K562 (cell line): ENCODE measurements around the gene CCDC116. TPM values are rescaled to one million over a fixed set of nuclear protein-coding genes. Genes with fewer than 3 reads are reported as not detected.
A peak's percentile ranks its signal among the peaks of the same experiment; 100 is the strongest.

Experiments
- E2F5 ChIP-seq: sonication (generic); formaldehyde crosslinking; IDR thresholded peaks from 2 replicates; pipeline ENCODE4 v1.8.0; 2022; ENCODE audit warnings: mild to moderate bottlenecking, missing genetic modification reagents
- RAD21 ChIP-seq, 2 experiments: fragments of 250-450 bp in 1 of 2; fragments of 450-650 bp in 1 of 2; sonication (Bioruptor Pico) in 1 of 2; formaldehyde crosslinking in 1 of 2; IDR thresholded peaks in 1 of 2; conservative IDR thresholded peaks in 1 of 2; 2 replicates each; pipeline versions ENCODE4 v1.4.0 to v1.8.0; 2020 to 2022; ENCODE audit warnings: mild to moderate bottlenecking in 2 of 2, moderate library complexity in 1 of 2
- STAT5B ChIP-seq: fragments of 250-450 bp; sonication (Bioruptor Pico); IDR thresholded peaks from 2 replicates; pipeline ENCODE4 v1.8.0; 2021; ENCODE audit warnings: mild to moderate bottlenecking, inconsistent platforms
- TAF15 ChIP-seq: fragments of 200-400 bp; formaldehyde crosslinking; IDR thresholded peaks from 2 replicates; pipeline ENCODE4 v1.6.1; 2017; ENCODE audit warnings: mild to moderate bottlenecking, low read depth, low read length, moderate library complexity
- TEAD1 ChIP-seq, 2 experiments: fragments of 450-650 bp in 1 of 2; sonication (generic) in 1 of 2; formaldehyde crosslinking; IDR thresholded peaks; 2 replicates each; pipeline versions ENCODE4 v1.4.0 to v1.8.0; 2020 to 2022; ENCODE audit warnings: mild to moderate bottlenecking in 2 of 2, missing genetic modification reagents in 1 of 2
- ZNF133 ChIP-seq: fragments of 250-450 bp; sonication (Bioruptor Pico); IDR thresholded peaks from 2 replicates; pipeline ENCODE4 v1.4.0; 2020; ENCODE audit warnings: mild to moderate bottlenecking
- ZNF589 ChIP-seq: fragments of 200-800 bp; sonication (Bioruptor generic); IDR thresholded peaks from 2 replicates; pipeline ENCODE4 v1.6.1; 2016; ENCODE audit warnings: low read depth, missing genetic modification characterization, missing compliant biosample characterization
- polyA plus RNA-seq, 8 experiments: library from polyadenylated mRNA; depleted of rRNA in 4 of 8; stranded (reverse) in 5 of 8; unstranded in 3 of 8; fragments of >200 nt; fragmentation: Nextera tagmentation in 2 of 8; fragmentation: Illumina TruSeq in 1 of 8; extraction: Ambion mirVana in 2 of 8; extraction: Trizol in 1 of 8; gene quantifications; 2 replicates each; pipeline versions ENCODE4 v1.2.1 to v1.2.3, GENCODE V29; 2011 to 2014; ENCODE audit warnings: inconsistent platforms in 1 of 8, missing spikeins in 1 of 8
- total RNA-seq, 7 experiments: library from RNA; depleted of rRNA in 6 of 7; stranded (reverse); fragments of >200 nt in 6 of 7; fragmentation: Illumina TruSeq in 2 of 7; extraction: Trizol in 2 of 7; gene quantifications; 2 replicates each; pipeline versions ENCODE4 v1.2.1 to v1.2.3, GENCODE V29; 2011 to 2021; ENCODE audit warnings: low replicate concordance in 1 of 7
- TF ChIP-seq, protein P1 (sequence below): fragments of 250-450 bp; sonication (Bioruptor Pico); IDR thresholded peaks from 2 replicates; pipeline ENCODE4 v1.4.0; 2020; ENCODE audit warnings: mild to moderate bottlenecking, moderate library complexity
- TF ChIP-seq, protein P2 (sequence below): fragments of 450-650 bp; formaldehyde crosslinking; IDR thresholded peaks from 2 replicates; pipeline ENCODE4 v1.4.0; 2022; ENCODE audit warnings: missing genetic modification characterization
- TF ChIP-seq, protein P3 (sequence below): fragments of 450-650 bp; formaldehyde crosslinking; IDR thresholded peaks from 2 replicates; pipeline ENCODE4 v1.4.0; 2020; ENCODE audit warnings: mild to moderate bottlenecking
- TF ChIP-seq, protein P4 (sequence below): fragments of 250-450 bp; sonication (Bioruptor Pico); IDR thresholded peaks from 2 replicates; pipeline ENCODE4 v1.8.0; 2021; ENCODE audit warnings: borderline replicate concordance, mild to moderate bottlenecking, moderate library complexity; ENCODE audit not compliant: poor library complexity, severe bottlenecking
- TF ChIP-seq, protein P5 (sequence below): fragments of 250-450 bp; sonication (Bioruptor Pico); IDR thresholded peaks from 2 replicates; pipeline ENCODE4 v1.5.1; 2021; ENCODE audit warnings: mild to moderate bottlenecking
- TF ChIP-seq, protein P6 (sequence below): IDR thresholded peaks from 3 replicates; pipeline ENCODE4 v1.6.1; 2011; ENCODE audit warnings: borderline replicate concordance, mild to moderate bottlenecking; ENCODE audit not compliant: insufficient read length, insufficient read depth

The CCDC116 gene
- total and polyA plus RNA-seq, 9 of the 15 experiments (the other 6 are each of a cell fraction or from before 2014, with no cell fraction given), result 1.6 to 11.3 (median 4.7) TPM

GRCh38 chr22:21587803-21588611, 44.6 kb upstream of the CCDC116 start (continued):
- TF ChIP-seq, protein P1, sequence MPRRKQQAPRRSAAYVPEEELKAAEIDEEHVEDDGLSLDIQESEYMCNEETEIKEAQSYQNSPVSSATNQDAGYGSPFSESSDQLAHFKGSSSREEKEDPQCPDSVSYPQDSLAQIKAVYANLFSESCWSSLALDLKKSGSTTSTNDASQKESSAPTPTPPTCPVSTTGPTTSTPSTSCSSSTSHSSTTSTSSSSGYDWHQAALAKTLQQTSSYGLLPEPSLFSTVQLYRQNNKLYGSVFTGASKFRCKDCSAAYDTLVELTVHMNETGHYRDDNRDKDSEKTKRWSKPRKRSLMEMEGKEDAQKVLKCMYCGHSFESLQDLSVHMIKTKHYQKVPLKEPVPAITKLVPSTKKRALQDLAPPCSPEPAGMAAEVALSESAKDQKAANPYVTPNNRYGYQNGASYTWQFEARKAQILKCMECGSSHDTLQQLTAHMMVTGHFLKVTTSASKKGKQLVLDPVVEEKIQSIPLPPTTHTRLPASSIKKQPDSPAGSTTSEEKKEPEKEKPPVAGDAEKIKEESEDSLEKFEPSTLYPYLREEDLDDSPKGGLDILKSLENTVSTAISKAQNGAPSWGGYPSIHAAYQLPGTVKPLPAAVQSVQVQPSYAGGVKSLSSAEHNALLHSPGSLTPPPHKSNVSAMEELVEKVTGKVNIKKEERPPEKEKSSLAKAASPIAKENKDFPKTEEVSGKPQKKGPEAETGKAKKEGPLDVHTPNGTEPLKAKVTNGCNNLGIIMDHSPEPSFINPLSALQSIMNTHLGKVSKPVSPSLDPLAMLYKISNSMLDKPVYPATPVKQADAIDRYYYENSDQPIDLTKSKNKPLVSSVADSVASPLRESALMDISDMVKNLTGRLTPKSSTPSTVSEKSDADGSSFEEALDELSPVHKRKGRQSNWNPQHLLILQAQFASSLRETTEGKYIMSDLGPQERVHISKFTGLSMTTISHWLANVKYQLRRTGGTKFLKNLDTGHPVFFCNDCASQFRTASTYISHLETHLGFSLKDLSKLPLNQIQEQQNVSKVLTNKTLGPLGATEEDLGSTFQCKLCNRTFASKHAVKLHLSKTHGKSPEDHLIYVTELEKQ (CRISPR knock-in tag), result peak; percentile 76; the same call in 1 of the 2 replicates
- 0 out of 2 replicates have a peak, but pooled peaks have one; percentile 52 for TF ChIP-seq ZNF133
- TF ChIP-seq TEAD1 (CRISPR knock-in tag; IDR thresholded peaks at IDR 0.05), result peak in 1 of 2 experiments; percentile 82; a peak in 2 of 4 replicates
- TF ChIP-seq E2F5 (CRISPR knock-in tag), result no peak
- TF ChIP-seq ZNF589 (CRISPR knock-in tag), result peak; percentile 89
- no peak for TF ChIP-seq TAF15
- no peak for TF ChIP-seq STAT5B (CRISPR knock-in tag)
- TF ChIP-seq, protein P2, sequence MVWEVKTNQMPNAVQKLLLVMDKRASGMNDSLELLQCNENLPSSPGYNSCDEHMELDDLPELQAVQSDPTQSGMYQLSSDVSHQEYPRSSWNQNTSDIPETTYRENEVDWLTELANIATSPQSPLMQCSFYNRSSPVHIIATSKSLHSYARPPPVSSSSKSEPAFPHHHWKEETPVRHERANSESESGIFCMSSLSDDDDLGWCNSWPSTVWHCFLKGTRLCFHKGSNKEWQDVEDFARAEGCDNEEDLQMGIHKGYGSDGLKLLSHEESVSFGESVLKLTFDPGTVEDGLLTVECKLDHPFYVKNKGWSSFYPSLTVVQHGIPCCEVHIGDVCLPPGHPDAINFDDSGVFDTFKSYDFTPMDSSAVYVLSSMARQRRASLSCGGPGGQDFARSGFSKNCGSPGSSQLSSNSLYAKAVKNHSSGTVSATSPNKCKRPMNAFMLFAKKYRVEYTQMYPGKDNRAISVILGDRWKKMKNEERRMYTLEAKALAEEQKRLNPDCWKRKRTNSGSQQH, result peak; percentile 66; the same call in 1 of the 2 replicates
- TF ChIP-seq, protein P3, sequence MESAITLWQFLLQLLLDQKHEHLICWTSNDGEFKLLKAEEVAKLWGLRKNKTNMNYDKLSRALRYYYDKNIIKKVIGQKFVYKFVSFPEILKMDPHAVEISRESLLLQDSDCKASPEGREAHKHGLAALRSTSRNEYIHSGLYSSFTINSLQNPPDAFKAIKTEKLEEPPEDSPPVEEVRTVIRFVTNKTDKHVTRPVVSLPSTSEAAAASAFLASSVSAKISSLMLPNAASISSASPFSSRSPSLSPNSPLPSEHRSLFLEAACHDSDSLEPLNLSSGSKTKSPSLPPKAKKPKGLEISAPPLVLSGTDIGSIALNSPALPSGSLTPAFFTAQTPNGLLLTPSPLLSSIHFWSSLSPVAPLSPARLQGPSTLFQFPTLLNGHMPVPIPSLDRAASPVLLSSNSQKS, result 0 out of 2 replicates have a peak, but pooled peaks have one; percentile 57
- TF ChIP-seq, protein P4, sequence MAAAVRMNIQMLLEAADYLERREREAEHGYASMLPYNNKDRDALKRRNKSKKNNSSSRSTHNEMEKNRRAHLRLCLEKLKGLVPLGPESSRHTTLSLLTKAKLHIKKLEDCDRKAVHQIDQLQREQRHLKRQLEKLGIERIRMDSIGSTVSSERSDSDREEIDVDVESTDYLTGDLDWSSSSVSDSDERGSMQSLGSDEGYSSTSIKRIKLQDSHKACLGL (CRISPR knock-in tag), result no peak
- TF ChIP-seq, protein P5, sequence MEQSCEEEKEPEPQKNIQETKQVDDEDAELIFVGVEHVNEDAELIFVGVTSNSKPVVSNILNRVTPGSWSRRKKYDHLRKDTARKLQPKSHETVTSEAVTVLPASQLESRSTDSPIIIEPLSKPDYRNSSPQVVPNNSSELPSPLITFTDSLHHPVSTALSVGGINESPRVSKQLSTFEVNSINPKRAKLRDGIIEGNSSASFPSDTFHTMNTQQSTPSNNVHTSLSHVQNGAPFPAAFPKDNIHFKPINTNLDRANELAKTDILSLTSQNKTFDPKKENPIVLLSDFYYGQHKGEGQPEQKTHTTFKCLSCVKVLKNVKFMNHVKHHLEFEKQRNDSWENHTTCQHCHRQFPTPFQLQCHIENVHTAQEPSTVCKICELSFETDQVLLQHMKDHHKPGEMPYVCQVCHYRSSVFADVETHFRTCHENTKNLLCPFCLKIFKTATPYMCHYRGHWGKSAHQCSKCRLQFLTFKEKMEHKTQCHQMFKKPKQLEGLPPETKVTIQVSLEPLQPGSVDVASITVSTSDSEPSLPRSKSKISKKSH (CRISPR knock-in tag), result no peak
- TF ChIP-seq, protein P6, sequence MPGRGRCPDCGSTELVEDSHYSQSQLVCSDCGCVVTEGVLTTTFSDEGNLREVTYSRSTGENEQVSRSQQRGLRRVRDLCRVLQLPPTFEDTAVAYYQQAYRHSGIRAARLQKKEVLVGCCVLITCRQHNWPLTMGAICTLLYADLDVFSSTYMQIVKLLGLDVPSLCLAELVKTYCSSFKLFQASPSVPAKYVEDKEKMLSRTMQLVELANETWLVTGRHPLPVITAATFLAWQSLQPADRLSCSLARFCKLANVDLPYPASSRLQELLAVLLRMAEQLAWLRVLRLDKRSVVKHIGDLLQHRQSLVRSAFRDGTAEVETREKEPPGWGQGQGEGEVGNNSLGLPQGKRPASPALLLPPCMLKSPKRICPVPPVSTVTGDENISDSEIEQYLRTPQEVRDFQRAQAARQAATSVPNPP, result peak; percentile 26
- TF ChIP-seq RAD21 (CRISPR knock-in tag; conservative IDR thresholded peaks at IDR 0.05 in 1 of 2, IDR thresholded peaks at IDR 0.05 in 1 of 2), result peak; percentile 34 to 46
